ENCODE results near the gene OMP.

DNA sequence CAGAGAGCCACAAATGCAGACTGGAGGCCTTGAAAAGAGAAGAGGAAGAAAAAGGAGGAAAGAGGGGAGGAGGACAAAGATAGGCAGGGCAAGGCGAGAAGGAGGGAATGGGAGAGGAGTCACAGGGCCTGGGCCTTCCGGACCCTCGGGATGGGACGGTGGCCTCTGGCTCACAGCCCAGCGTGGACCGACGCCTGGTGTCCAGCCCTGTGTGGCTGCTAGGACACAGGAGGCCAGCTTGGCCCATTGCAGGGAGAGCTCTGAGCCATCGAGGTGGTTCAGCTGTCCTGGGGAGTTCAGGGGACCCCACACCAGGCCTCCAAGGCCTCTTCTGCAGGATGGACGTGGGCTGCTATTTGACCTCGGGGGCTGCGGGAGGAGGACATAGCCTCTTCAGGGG lies 34.8 kb downstream of the OMP start:
- TF ChIP-seq, protein P1, sequence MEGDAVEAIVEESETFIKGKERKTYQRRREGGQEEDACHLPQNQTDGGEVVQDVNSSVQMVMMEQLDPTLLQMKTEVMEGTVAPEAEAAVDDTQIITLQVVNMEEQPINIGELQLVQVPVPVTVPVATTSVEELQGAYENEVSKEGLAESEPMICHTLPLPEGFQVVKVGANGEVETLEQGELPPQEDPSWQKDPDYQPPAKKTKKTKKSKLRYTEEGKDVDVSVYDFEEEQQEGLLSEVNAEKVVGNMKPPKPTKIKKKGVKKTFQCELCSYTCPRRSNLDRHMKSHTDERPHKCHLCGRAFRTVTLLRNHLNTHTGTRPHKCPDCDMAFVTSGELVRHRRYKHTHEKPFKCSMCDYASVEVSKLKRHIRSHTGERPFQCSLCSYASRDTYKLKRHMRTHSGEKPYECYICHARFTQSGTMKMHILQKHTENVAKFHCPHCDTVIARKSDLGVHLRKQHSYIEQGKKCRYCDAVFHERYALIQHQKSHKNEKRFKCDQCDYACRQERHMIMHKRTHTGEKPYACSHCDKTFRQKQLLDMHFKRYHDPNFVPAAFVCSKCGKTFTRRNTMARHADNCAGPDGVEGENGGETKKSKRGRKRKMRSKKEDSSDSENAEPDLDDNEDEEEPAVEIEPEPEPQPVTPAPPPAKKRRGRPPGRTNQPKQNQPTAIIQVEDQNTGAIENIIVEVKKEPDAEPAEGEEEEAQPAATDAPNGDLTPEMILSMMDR (IDR thresholded peaks at IDR 0.05) = no peak
- no peak for TF ChIP-seq POLR2AphosphoS5 (IDR thresholded peaks at IDR 0.05)
- TF ChIP-seq POLR2A (IDR thresholded peaks at IDR 0.05) = no peak
